HEK293 (cell line): ENCODE results near the gene NHLRC1.

Experiments
- CTCF ChIA-PET: fragments of 350-600 bp; formaldehyde crosslinking; extraction: SDS; loops from one replicate; lab custom pipeline; 2021; ENCODE audit warnings: antibody characterized with exemption; lab: Yijun Ruan, JAX
- POLR2A ChIA-PET: fragments of 300-600 bp; formaldehyde crosslinking; extraction: SDS; loops from one replicate; lab custom pipeline; 2020; ENCODE audit warnings: antibody characterized with exemption, inconsistent platforms; lab: Yijun Ruan, JAX
- H3K27ac ChIP-seq: fragments of 200-500 bp; sonication (Bioruptor generic); 2 replicates; pipeline ENCODE4 v1.5.1; 2014; ENCODE audit warnings: low read depth, low read length, control low read depth, inconsistent platforms; ENCODE audit errors: extremely low read depth
- H3K36me3 ChIP-seq, 2 experiments: fragments of 200-500 bp in 1 of 2; sonication (Bioruptor generic) in 1 of 2; 1 replicate in 1 of 2; 2 replicates in 1 of 2; pipeline ENCODE4 v1.5.1; 2014 to 2017; ENCODE audit warnings: inconsistent platforms in 2 of 2, low read length in 2 of 2; ENCODE audit not compliant: control insufficient read depth in 2 of 2, insufficient read depth in 1 of 2
- H3K4me1 ChIP-seq: fragments of 200-500 bp; sonication (Bioruptor generic); 2 replicates; pipeline ENCODE4 v1.5.1; 2014; ENCODE audit warnings: mild to moderate bottlenecking, low read length, inconsistent platforms; ENCODE audit not compliant: control insufficient read depth, insufficient read depth
- H3K4me3 ChIP-seq: 2 replicates; pipeline ENCODE4 v1.5.1; 2011; ENCODE audit warnings: low read depth, mild to moderate bottlenecking, control low read depth, low read length, moderate library complexity
- H3K9me3 ChIP-seq: fragments of 200-500 bp; sonication (Bioruptor generic); 2 replicates; pipeline ENCODE4 v1.5.1; 2014; ENCODE audit warnings: low read depth, low read length, inconsistent platforms; ENCODE audit not compliant: control insufficient read depth, insufficient read depth
- GLI2 ChIP-seq: fragments of 450-650 bp; formaldehyde crosslinking; IDR thresholded peaks from 2 replicates; pipeline ENCODE4; 2017; ENCODE audit warnings: missing biosample characterization, missing genetic modification characterization, low read depth, borderline replicate concordance
- GLI4 ChIP-seq: fragments of 450-650 bp; formaldehyde crosslinking; IDR thresholded peaks from 2 replicates; pipeline ENCODE4 v1.5.1; 2016; ENCODE audit warnings: missing biosample characterization, missing genetic modification characterization
- GLIS2 ChIP-seq: fragments of 450-650 bp; formaldehyde crosslinking; IDR thresholded peaks from 2 replicates; pipeline ENCODE4 v1.5.1; 2016; ENCODE audit warnings: missing biosample characterization, missing genetic modification characterization
- HOXD13 ChIP-seq: sonication (generic); formaldehyde crosslinking; IDR thresholded peaks from 2 replicates; pipeline ENCODE4 v1.8.0; 2022; ENCODE audit warnings: missing genetic modification reagents, borderline replicate concordance
- KLF9 ChIP-seq: fragments of 450-650 bp; formaldehyde crosslinking; IDR thresholded peaks from 2 replicates; pipeline ENCODE4 v1.5.1; 2016; ENCODE audit warnings: missing biosample characterization, missing genetic modification characterization, low read depth
- OSR2 ChIP-seq: fragments of 450-650 bp; formaldehyde crosslinking; IDR thresholded peaks from 2 replicates; pipeline ENCODE4 v1.5.1; 2016; ENCODE audit warnings: missing biosample characterization, missing genetic modification characterization
- WT1 ChIP-seq: fragments of 450-650 bp; formaldehyde crosslinking; IDR thresholded peaks from 2 replicates; pipeline ENCODE4 v1.5.1; 2016; ENCODE audit warnings: missing biosample characterization, missing genetic modification characterization
- YY2 ChIP-seq: fragments of 450-650 bp; formaldehyde crosslinking; IDR thresholded peaks from 2 replicates; pipeline ENCODE4 v1.5.1; 2016; ENCODE audit warnings: missing biosample characterization, missing genetic modification characterization
- ZBTB20 ChIP-seq: fragments of 450-650 bp; formaldehyde crosslinking; IDR thresholded peaks from 2 replicates; pipeline ENCODE4 v1.5.1; 2016; ENCODE audit warnings: missing biosample characterization, missing genetic modification characterization
- ZBTB48 ChIP-seq: fragments of 450-650 bp; formaldehyde crosslinking; IDR thresholded peaks from 2 replicates; pipeline ENCODE4 v1.5.1; 2016; ENCODE audit warnings: missing biosample characterization, missing genetic modification characterization
- ZNF121 ChIP-seq: fragments of 450-650 bp; formaldehyde crosslinking; IDR thresholded peaks from 2 replicates; pipeline ENCODE4 v1.5.1; 2016; ENCODE audit warnings: missing biosample characterization, missing genetic modification characterization
- ZNF169 ChIP-seq: fragments of 450-650 bp; formaldehyde crosslinking; IDR thresholded peaks from 2 replicates; pipeline ENCODE4 v1.5.1; 2016; ENCODE audit warnings: missing biosample characterization, missing genetic modification characterization
- ZNF2 ChIP-seq: fragments of 450-650 bp; formaldehyde crosslinking; IDR thresholded peaks from 2 replicates; pipeline ENCODE4 v1.5.1; 2016; ENCODE audit warnings: missing biosample characterization, missing genetic modification characterization
- ZNF239 ChIP-seq: fragments of 450-650 bp; formaldehyde crosslinking; IDR thresholded peaks from 2 replicates; pipeline ENCODE4 v1.5.1; 2016; ENCODE audit warnings: missing biosample characterization, missing genetic modification characterization
- ZNF335 ChIP-seq: fragments of 450-650 bp; formaldehyde crosslinking; conservative IDR thresholded peaks from 2 replicates; pipeline ENCODE4 v1.5.1; 2016; ENCODE audit warnings: missing biosample characterization, missing genetic modification characterization
- ZNF391 ChIP-seq: fragments of 450-650 bp; formaldehyde crosslinking; IDR thresholded peaks from 2 replicates; pipeline ENCODE4 v1.5.1; 2016; ENCODE audit warnings: low read depth, missing biosample characterization, missing genetic modification characterization, borderline replicate concordance
- ZNF404 ChIP-seq: fragments of 450-650 bp; formaldehyde crosslinking; IDR thresholded peaks from 2 replicates; pipeline ENCODE4 v1.5.1; 2017; ENCODE audit warnings: missing biosample characterization, missing genetic modification characterization
- ZNF416 ChIP-seq: fragments of 450-650 bp; formaldehyde crosslinking; IDR thresholded peaks from 2 replicates; pipeline ENCODE4 v1.5.1; 2016; ENCODE audit warnings: missing biosample characterization, missing genetic modification characterization
- ZNF433 ChIP-seq: fragments of 450-650 bp; formaldehyde crosslinking; IDR thresholded peaks from 2 replicates; pipeline ENCODE4 v1.5.1; 2016; ENCODE audit warnings: missing biosample characterization, missing genetic modification characterization, low read depth
- ZNF560 ChIP-seq: fragments of 450-650 bp; formaldehyde crosslinking; IDR thresholded peaks from 2 replicates; pipeline ENCODE4 v1.5.1; 2017; ENCODE audit warnings: missing biosample characterization, missing genetic modification characterization, borderline replicate concordance
- ZNF561 ChIP-seq: fragments of 450-650 bp; IDR thresholded peaks from 2 replicates; pipeline ENCODE4 v1.5.1; 2018; ENCODE audit warnings: missing biosample characterization, missing genetic modification characterization, borderline replicate concordance
- ZNF768 ChIP-seq: fragments of 450-650 bp; formaldehyde crosslinking; IDR thresholded peaks from 2 replicates; pipeline ENCODE4 v1.5.1; 2018; ENCODE audit warnings: missing biosample characterization, mild to moderate bottlenecking, missing genetic modification characterization
- ZNF792 ChIP-seq: fragments of 450-650 bp; formaldehyde crosslinking; IDR thresholded peaks from 2 replicates; pipeline ENCODE4 v1.5.1; 2016; ENCODE audit warnings: missing biosample characterization, missing genetic modification characterization
- TF ChIP-seq, protein P1 (sequence below): fragments of 450-650 bp; formaldehyde crosslinking; optimal IDR thresholded peaks from 2 replicates; pipeline ENCODE3; 2016; ENCODE audit warnings: missing biosample characterization, mild to moderate bottlenecking, missing genetic modification characterization
- TF ChIP-seq, protein P2 (sequence below): IDR thresholded peaks from 2 replicates; pipeline ENCODE4 v1.6.1; 2011; ENCODE audit warnings: mild to moderate bottlenecking, low read depth, low read length, borderline replicate concordance
- TF ChIP-seq, protein P3 (sequence below): fragments of 450-650 bp; formaldehyde crosslinking; IDR thresholded peaks from 2 replicates; pipeline ENCODE4 v1.5.1; 2016; ENCODE audit warnings: missing biosample characterization, missing genetic modification characterization
- TF ChIP-seq, protein P4 (sequence below): fragments of 450-650 bp; formaldehyde crosslinking; IDR thresholded peaks from 2 replicates; pipeline ENCODE4 v1.5.1; 2016; ENCODE audit warnings: missing biosample characterization, missing genetic modification characterization
- TF ChIP-seq, protein P5 (sequence below): fragments of 450-650 bp; formaldehyde crosslinking; IDR thresholded peaks from 2 replicates; pipeline ENCODE4 v1.5.1; 2016; ENCODE audit warnings: missing biosample characterization, missing genetic modification characterization

Gene NHLRC1

DNA sequence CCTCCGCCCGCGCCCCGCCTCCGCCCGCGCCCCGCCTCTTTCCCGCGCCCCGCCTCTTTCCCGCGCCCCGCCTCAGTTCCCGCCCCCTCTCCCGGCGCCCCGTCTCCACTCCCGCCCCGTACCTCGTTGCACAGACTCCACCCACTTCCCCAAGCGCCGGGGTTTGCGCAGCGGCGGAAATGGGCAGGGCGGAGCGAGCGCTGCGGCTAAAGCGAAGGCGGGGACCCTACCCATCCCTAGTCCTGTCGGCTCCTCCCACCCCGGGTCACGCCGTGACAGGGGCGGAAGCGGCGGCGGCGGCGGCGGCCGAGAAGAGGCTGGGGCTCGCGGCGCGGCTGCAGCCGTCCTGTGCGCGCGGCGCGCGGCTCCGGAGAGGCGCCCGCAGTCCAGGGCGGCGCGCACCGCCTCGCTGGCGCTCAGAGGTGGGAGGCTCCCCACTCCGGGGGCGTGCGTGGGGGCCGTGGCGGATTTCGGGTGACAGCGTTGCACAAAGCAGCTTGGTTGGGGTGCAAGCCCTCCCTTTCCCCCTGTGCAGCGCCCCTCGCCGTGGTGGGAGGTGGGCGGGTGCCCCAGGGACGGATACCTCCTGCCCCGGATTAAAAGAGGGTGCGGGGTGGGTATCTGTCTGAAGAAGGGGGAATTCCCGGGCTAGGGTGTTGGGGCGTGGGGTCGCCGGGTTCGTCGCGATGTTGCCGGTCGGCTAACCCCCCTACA lies 32.8 kb upstream of the NHLRC1 start, which contains the start of gene KDM1B (continued):
- TF ChIP-seq, protein P1, sequence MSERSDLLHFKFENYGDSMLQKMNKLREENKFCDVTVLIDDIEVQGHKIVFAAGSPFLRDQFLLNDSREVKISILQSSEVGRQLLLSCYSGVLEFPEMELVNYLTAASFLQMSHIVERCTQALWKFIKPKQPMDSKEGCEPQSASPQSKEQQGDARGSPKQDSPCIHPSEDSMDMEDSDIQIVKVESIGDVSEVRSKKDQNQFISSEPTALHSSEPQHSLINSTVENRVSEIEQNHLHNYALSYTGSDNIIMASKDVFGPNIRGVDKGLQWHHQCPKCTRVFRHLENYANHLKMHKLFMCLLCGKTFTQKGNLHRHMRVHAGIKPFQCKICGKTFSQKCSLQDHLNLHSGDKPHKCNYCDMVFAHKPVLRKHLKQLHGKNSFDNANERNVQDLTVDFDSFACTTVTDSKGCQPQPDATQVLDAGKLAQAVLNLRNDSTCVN = peak; percentile 87
- TF ChIP-seq ZBTB48 (tag by site-specific recombination) (no peak), ZNF561 (peak; percentile 68; the same call in 1 of the 2 replicates), ZNF335 (tag by site-specific recombination) (no peak; the same call in 1 of the 2 replicates), ZNF169 (no peak), ZBTB20 (peak; percentile 61; the same call in 1 of the 2 replicates), HOXD13 (CRISPR knock-in tag) (no peak), ZNF391 (0 out of 2 replicates have a peak, but pooled peaks have one; percentile 27), GLIS2 (peak; percentile 53; the same call in 1 of the 2 replicates), ZNF239 (tag by site-specific recombination) (no peak), GLI2 (tag by site-specific recombination) (no peak), KLF9 (tag by site-specific recombination) (peak; percentile 81)
- TF ChIP-seq, protein P2, sequence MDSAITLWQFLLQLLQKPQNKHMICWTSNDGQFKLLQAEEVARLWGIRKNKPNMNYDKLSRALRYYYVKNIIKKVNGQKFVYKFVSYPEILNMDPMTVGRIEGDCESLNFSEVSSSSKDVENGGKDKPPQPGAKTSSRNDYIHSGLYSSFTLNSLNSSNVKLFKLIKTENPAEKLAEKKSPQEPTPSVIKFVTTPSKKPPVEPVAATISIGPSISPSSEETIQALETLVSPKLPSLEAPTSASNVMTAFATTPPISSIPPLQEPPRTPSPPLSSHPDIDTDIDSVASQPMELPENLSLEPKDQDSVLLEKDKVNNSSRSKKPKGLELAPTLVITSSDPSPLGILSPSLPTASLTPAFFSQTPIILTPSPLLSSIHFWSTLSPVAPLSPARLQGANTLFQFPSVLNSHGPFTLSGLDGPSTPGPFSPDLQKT = peak; percentile 78; the same call in 1 of the 2 replicates
- TF ChIP-seq, protein P3, sequence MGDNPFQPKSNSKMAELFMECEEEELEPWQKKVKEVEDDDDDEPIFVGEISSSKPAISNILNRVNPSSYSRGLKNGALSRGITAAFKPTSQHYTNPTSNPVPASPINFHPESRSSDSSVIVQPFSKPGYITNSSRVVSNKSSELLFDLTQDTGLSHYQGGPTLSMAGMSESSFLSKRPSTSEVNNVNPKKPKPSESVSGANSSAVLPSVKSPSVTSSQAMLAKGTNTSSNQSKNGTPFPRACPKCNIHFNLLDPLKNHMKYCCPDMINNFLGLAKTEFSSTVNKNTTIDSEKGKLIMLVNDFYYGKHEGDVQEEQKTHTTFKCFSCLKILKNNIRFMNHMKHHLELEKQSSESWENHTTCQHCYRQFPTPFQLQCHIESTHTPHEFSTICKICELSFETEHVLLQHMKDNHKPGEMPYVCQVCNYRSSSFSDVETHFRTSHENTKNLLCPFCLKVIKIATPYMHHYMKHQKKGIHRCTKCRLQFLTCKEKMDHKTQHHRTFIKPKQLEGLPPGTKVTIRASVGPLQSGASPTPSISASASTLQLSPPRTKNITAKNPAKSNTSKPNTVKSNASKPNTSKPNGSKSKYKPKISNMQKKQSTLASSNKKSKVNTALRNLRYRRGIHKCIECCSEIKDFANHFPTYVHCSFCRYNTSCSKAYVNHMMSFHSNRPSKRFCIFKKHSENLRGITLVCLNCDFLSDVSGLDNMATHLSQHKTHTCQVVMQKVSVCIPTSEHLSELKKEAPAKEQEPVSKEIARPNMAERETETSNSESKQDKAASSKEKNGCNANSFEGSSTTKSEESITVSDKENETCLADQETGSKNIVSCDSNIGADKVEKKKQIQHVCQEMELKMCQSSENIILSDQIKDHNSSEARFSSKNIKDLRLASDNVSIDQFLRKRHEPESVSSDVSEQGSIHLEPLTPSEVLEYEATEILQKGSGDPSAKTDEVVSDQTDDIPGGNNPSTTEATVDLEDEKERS = no peak
- TF ChIP-seq, protein P4, sequence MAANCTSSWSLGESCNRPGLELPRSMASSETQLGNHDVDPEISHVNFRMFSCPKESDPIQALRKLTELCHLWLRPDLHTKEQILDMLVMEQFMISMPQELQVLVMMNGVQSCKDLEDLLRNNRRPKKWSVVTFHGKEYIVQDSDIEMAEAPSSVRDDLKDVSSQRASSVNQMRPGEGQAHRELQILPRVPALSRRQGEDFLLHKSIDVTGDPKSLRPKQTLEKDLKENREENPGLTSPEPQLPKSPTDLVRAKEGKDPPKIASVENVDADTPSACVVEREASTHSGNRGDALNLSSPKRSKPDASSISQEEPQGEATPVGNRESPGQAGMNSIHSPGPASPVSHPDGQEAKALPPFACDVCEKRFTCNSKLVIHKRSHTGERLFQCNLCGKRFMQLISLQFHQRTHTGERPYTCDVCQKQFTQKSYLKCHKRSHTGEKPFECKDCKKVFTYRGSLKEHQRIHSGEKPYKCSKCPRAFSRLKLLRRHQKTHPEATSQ = no peak

DNA sequence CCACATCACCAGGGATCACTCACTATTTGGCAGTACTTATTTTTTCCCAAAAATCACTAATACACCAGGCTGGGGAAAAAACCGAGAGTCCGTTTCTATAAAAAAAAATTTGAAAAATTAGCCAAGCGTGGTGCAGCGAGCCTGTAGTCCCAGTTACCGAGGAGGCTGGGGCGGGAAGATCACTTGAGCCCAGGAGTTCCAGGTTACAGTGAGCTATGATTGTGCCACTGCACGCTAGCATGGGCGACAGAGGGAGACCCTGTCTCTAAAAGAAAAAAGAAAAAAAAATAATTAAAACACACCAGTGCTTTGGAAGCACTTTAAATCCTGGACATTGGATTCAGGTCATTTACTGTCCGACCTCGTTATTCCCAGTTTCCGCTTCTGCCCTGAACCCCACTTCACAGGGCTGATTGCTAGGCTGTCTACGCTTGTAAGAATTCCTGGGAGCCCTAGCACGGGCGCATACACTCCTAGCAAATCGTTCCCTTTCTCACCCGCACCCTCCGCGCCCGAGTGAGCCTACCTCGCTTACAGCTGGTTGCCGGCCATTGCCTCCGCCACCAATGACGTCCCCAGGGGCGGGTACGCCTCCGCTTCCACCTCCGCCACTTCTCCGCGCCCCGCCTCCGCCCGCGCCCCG lies 32.2 kb upstream of the NHLRC1 start, which contains the start of gene TPMT:
Gene TPMT, minus strand, starts transcription at position 571 of the 643 bp plus-strand sequence. CDS start 5,950 bp downstream, outside the sequence.
- ChIA-PET POLR2A (interaction anchor here (0.7 to 0.8 kb wide), 3 partner anchors 13 to 232 kb away, joined by 3 read pairs; partner anchors contain the start of gene RNF144B), CTCF (interaction anchor here (0.5 to 1.2 kb wide), 4 partner anchors 103 to 546 kb away, joined by 3 to 5 read pairs (median 4); no protein-coding TSS in a partner anchor)
- H3K27ac ChIP-seq = peak within 1 kb of the TSS; percentile 76
- peak within 1 kb of the TSS; percentile 93 for H3K4me3 ChIP-seq
- peaks cover 0 to 3% of the 10 kb centered on the region in 2 experiments; a peak in 1 of 3 replicates for H3K36me3 ChIP-seq
- H3K4me1 ChIP-seq = peaks cover 3% of the 10 kb centered on the region; the same call in 1 of the 2 replicates
- no peaks in the 10 kb centered on the region for H3K9me3 ChIP-seq
- TF ChIP-seq ZNF404 (tag by site-specific recombination) (no peak), YY2 (tag by site-specific recombination) (peak; percentile 66; the same call in 1 of the 2 replicates), ZNF2 (tag by site-specific recombination) (peak; percentile 67; the same call in 1 of the 2 replicates), ZNF768 (no peak), ZNF416 (tag by site-specific recombination) (no peak), ZNF121 (no peak), ZNF792 (no peak), ZNF560 (tag by site-specific recombination) (no peak), GLI4 (no peak), WT1 (tag by site-specific recombination) (no peak), OSR2 (tag by site-specific recombination) (no peak), ZNF433 (tag by site-specific recombination) (no peak)
- TF ChIP-seq, protein P5, sequence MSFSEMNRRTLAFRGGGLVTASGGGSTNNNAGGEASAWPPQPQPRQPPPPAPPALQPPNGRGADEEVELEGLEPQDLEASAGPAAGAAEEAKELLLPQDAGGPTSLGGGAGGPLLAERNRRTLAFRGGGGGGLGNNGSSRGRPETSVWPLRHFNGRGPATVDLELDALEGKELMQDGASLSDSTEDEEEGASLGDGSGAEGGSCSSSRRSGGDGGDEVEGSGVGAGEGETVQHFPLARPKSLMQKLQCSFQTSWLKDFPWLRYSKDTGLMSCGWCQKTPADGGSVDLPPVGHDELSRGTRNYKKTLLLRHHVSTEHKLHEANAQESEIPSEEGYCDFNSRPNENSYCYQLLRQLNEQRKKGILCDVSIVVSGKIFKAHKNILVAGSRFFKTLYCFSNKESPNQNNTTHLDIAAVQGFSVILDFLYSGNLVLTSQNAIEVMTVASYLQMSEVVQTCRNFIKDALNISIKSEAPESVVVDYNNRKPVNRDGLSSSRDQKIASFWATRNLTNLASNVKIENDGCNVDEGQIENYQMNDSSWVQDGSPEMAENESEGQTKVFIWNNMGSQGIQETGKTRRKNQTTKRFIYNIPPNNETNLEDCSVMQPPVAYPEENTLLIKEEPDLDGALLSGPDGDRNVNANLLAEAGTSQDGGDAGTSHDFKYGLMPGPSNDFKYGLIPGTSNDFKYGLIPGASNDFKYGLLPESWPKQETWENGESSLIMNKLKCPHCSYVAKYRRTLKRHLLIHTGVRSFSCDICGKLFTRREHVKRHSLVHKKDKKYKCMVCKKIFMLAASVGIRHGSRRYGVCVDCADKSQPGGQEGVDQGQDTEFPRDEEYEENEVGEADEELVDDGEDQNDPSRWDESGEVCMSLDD (tag by site-specific recombination) = peak; percentile 75; the same call in 1 of the 2 replicates
